Tibial nerve (tissue), 3 donors: ENCODE data around the gene DCAF16.

Experiments used
- POLR2A ChIP-seq, 2 donors: fragments of 450-650 bp; IDR thresholded peaks; one replicate each; pipeline ENCODE4 v1.6.1; 2017; ENCODE audit warnings: antibody characterized with exemption in 2 of 2, mild to moderate bottlenecking in 2 of 2, moderate library complexity in 2 of 2
- TF ChIP-seq, protein P1 (sequence below), 5 experiments: fragments of 200-600 bp in 3 of 5; fragments of 450-650 bp in 2 of 5; sonication (generic) in 3 of 5; IDR thresholded peaks; one replicate each; pipeline ENCODE4 v1.5.1; 2016 to 2019; ENCODE audit warnings: antibody characterized with exemption in 5 of 5, mild to moderate bottlenecking in 3 of 5, moderate library complexity in 2 of 5

DNA sequence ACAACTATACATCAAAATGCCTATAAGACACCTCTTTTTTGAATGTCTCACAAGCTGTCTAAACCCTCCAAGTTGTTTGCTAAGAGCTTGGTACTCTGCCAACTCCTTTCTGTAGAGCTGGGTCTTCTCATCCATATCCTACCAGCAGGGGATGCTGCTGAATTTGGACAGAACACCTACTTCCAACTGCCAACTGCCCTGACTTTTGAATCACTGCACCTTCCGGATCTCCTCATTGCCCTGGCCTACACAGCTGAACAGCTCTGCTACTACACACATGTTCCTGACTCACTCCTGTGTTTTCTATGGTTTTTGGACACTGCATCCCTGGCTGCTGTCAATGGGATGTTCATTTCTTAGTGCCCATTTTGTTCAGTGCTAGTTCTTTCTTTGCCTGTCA lies 47.8 kb downstream of the DCAF16 start:
- TF ChIP-seq, protein P1, sequence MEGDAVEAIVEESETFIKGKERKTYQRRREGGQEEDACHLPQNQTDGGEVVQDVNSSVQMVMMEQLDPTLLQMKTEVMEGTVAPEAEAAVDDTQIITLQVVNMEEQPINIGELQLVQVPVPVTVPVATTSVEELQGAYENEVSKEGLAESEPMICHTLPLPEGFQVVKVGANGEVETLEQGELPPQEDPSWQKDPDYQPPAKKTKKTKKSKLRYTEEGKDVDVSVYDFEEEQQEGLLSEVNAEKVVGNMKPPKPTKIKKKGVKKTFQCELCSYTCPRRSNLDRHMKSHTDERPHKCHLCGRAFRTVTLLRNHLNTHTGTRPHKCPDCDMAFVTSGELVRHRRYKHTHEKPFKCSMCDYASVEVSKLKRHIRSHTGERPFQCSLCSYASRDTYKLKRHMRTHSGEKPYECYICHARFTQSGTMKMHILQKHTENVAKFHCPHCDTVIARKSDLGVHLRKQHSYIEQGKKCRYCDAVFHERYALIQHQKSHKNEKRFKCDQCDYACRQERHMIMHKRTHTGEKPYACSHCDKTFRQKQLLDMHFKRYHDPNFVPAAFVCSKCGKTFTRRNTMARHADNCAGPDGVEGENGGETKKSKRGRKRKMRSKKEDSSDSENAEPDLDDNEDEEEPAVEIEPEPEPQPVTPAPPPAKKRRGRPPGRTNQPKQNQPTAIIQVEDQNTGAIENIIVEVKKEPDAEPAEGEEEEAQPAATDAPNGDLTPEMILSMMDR (IDR thresholded peaks at IDR 0.05) = no peak
- TF ChIP-seq POLR2A (IDR thresholded peaks at IDR 0.05) = no peak
